ENCODE measurements around the gene DUOX1. TPM values are rescaled to one million over a fixed set of nuclear protein-coding genes. Genes with fewer than 3 reads are reported as not detected.
A peak's percentile ranks its signal among the peaks of the same experiment; 100 is the strongest.

The DUOX1 gene
- total and polyA plus RNA-seq, 2 donors: 7.1 to 10.3 TPM

DNA sequence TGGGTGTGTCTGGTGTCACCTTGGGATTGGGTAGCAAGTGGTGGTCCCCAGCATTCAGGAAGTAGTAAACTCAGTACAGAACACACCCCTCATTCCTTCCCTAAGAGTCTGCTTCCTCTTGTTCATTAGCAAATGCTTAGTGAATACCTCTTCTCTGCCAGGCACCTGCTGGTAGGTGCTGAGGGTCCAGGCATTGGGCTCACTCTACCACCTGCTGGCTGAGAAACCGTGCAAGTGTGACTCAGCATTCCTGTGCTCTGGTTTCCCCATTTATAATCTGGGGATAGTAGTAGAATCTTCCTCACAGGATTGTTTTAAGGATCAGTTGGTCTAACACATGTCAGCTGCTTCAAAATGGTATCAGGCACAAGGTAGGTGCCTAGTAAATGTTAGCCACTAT lies 53.2 kb downstream of the DUOX1 start:
- H3K4me3 ChIP-seq (ENCODE audit: low read depth, low read length): no peak overlapping the region
- no peaks in the 10 kb centered on the region for H3K4me1 ChIP-seq (ENCODE audit: insufficient read depth)
- DNase-seq (ENCODE audit: extremely low spot score): no peak
- no peaks in the 10 kb centered on the region for H3K36me3 ChIP-seq (ENCODE audit: insufficient read depth)
- WGBS: 38% methylated on average over 1 of the region's 1 CpG
- no peak overlapping the region for H3K27ac ChIP-seq (ENCODE audit: low read depth)

DNA sequence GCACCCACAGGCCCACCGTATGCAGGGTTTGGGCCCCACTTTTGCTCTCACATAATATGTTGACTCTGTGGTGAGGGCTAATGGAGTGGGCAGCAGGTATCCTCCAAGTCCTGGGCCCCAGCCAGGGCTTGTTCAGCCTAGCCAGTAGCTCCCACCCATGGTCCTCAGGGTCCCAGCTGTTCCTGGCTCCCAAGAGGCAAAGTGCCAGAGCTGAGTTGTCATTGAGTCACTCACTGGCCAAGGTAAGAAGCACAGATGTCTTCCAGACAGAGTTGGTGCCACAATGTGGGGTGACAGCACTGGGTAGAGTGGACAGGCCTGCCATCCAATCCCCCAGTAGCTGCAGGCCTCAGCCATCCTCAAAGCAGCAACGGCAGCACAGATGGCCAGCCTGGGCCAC lies 53.7 kb downstream of the DUOX1 start:
- no peak for DNase-seq (ENCODE audit: extremely low spot score)
- 86% methylated on average over 2 of the region's 2 CpGs for WGBS
- Histone ChIP-seq H3K4me3 (ENCODE audit: low read depth, low read length) (no peak overlapping the region), H3K36me3 (ENCODE audit: insufficient read depth) (no peaks in the 10 kb centered on the region), H3K4me1 (ENCODE audit: insufficient read depth) (no peaks in the 10 kb centered on the region), H3K27ac (ENCODE audit: low read depth) (no peak overlapping the region)

DNA sequence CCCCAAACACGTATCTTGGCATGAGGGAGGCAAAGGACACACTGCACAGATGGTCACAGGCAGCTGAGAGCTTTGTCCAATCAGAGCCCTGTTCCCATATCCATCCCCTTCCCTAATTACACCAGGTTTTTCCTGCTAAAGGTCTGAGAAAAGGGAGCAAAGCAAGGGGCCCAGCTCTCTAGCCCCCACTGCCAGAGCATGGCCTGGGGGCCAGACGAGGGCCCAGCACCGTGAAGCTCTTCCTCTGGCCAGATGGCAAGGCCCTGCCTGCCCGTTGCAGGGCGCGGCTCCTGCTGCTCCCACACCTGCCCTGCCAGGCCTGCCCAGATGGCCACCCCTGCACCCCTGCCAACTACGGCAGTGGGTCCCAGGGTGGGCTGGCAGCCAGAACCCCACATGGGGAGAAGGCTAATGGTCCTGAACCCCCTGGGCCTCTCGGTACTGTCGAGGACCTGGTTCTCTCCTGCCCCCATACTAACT lies 54.8 kb downstream of the DUOX1 start:
- DNase-seq (ENCODE audit: extremely low spot score): no peak
- WGBS: 85% methylated on average over 9 of the region's 9 CpGs
- no peaks in the 10 kb centered on the region for H3K36me3 ChIP-seq (ENCODE audit: insufficient read depth)
- no peak overlapping the region for H3K4me3 ChIP-seq (ENCODE audit: low read depth, low read length)
- H3K27ac ChIP-seq (ENCODE audit: low read depth): no peak overlapping the region
- H3K4me1 ChIP-seq (ENCODE audit: insufficient read depth): no peaks in the 10 kb centered on the region

DNA sequence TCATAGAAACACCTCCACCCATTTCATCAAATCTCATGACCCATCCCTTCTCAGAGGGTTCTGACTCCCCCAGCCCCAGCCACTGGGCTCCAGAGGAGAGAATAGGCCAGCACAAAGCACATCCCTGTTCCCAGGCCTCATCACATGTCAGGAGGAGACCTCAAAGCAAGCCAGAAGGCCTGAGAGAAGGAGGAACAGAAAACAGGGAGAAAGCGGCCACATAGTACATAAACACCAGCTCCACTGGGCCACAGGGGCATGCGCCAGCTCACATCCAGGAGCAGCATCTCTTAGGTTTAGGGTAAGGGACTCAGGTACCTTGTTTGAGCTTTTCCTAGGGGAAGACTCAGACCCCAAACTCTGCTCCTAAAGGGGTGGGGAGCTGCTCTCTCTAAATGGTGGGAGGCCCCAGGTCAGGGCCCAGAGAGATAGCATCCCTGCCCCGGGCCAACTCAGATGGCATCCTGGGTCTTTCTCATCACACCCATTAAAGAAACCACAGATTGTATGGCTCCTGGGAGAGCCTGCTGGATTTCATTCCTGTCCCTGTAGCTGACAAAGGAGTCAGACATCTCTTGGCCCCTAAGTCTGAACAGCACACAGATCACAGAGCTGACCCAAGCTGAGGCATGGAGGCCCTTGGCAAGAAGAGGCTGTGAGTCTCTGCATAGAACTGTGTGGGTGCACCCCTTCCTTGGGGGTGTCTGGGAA lies 55.4 kb downstream of the DUOX1 start:
- Histone ChIP-seq H3K36me3 (ENCODE audit: insufficient read depth) (no peaks in the 10 kb centered on the region), H3K4me3 (ENCODE audit: low read depth, low read length) (no peak overlapping the region), H3K27ac (ENCODE audit: low read depth) (no peak overlapping the region), H3K4me1 (ENCODE audit: insufficient read depth) (no peaks in the 10 kb centered on the region)
- 90% methylated on average over 3 of the region's 3 CpGs for WGBS
- DNase-seq (ENCODE audit: extremely low spot score): no peak

DNA sequence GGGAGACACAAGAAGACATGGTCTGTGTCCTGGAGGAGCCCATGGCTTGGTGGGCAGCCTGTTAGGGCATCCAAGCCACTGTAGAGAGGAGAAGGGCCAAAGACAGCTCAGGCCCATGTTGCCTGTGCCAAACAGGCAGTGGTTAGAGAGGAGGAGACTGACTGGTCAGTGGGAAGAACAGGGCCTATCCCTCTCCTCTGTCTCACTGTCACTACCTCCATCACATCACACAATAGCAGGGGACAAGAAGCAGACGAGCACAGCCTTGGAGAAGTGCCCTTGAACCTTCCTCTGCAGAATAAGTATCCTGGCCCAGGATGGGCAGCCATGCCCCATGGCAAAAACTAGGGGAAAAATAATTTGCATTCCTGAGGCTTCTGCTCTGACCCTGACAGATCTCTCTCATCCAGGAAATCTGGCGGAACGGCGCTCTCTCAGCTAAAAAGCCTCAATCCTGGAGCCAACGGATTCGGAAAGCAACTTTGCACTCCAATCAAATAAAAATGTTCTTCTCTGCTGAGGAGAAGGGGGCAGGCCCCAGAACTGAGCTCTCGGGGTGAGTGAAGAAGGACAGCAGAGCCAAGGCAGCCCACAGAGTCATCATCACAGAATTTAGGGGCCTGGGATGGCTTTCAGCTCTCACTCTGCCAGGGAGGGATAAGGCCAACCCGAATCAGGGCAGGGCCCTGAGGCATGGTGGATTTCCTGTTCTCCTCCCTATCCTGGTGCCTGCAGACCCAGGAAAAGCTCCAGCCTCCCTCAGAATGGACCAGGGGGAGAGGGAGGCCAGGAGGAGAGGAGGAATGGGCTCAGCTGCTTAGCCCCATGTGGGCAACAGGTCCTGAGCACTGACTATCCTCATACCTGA lies 56.3 kb downstream of the DUOX1 start:
- Histone ChIP-seq H3K27ac (ENCODE audit: low read depth) (no peak overlapping the region), H3K36me3 (ENCODE audit: insufficient read depth) (no peaks in the 10 kb centered on the region), H3K4me1 (ENCODE audit: insufficient read depth) (no peaks in the 10 kb centered on the region), H3K4me3 (ENCODE audit: low read depth, low read length) (no peak overlapping the region)
- no peak for DNase-seq (ENCODE audit: extremely low spot score)
- WGBS: 46% methylated on average over 8 of the region's 8 CpGs

DNA sequence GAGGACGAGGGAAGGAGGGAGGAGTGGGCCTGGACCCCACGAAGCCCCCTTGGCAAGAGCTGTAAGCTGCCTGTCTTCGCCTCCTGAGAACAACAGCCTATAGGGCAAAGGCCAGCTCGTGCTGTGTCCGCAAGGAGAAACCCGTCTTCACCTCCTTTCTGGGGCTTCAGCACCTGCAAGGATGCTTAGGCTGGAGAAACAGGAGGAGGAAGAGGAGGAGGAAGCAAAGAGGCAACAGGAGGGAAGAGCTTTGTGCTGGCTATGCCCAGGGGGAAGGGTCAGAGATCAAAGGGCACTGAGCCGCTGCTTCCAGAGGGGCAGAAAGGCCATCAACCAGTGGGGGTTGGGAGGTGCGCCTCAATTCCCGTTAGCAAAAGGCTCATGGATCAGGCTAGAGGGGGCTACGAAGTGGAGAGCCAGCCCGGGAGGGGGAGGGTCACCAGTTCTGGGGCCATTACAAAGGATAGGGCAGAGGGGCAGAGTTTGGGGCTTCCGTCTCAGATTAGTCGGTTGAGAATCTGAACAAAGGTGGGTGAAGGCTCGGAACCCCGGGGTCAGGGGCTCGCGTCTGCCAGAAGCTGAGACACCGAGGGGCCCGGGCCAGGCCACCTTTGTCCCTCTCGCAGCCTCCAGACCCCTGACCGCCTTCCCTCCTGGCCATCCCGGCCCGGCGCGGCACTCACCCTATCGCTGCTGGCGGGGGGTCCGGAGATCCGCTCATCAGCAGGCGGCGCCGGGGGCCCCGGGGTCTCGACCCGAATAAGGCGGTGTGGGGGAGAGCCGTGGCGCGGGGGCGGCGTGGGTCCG lies 57.2 kb downstream of the DUOX1 start:
- peak overlapping the region; percentile 56 for H3K27ac ChIP-seq (ENCODE audit: low read depth)
- no peaks in the 10 kb centered on the region for H3K4me1 ChIP-seq (ENCODE audit: insufficient read depth)
- no peaks in the 10 kb centered on the region for H3K36me3 ChIP-seq (ENCODE audit: insufficient read depth)
- H3K4me3 ChIP-seq (ENCODE audit: low read depth, low read length): peak overlapping the region; percentile 82
- DNase-seq (ENCODE audit: extremely low spot score): no peak
- WGBS: 13% methylated on average over 42 of the region's 42 CpGs

DNA sequence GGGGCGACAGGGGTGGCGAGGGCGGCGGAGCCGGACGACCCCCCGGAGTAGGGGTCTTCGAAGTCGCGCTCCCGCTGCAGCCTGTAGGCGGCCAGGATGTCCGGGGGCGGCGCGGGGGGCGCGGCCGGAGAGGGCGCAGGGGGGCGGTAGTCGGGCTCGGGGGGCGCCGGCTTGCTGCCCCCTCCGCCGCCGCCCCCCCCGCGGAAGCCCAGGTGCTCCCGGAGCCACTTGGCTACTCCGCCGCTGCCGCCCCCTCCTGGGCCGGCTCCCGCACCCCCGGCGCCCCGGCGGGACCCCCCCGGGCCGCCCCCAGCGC lies 57.7 kb downstream of the DUOX1 start:
- no peak for DNase-seq (ENCODE audit: extremely low spot score)
- peak overlapping the region; percentile 56 for H3K27ac ChIP-seq (ENCODE audit: low read depth)
- peak overlapping the region; percentile 82 for H3K4me3 ChIP-seq (ENCODE audit: low read depth, low read length)
- no peaks in the 10 kb centered on the region for H3K4me1 ChIP-seq (ENCODE audit: insufficient read depth)
- 3% methylated on average over 42 of the region's 43 CpGs for WGBS
- H3K36me3 ChIP-seq (ENCODE audit: insufficient read depth): no peaks in the 10 kb centered on the region

DNA sequence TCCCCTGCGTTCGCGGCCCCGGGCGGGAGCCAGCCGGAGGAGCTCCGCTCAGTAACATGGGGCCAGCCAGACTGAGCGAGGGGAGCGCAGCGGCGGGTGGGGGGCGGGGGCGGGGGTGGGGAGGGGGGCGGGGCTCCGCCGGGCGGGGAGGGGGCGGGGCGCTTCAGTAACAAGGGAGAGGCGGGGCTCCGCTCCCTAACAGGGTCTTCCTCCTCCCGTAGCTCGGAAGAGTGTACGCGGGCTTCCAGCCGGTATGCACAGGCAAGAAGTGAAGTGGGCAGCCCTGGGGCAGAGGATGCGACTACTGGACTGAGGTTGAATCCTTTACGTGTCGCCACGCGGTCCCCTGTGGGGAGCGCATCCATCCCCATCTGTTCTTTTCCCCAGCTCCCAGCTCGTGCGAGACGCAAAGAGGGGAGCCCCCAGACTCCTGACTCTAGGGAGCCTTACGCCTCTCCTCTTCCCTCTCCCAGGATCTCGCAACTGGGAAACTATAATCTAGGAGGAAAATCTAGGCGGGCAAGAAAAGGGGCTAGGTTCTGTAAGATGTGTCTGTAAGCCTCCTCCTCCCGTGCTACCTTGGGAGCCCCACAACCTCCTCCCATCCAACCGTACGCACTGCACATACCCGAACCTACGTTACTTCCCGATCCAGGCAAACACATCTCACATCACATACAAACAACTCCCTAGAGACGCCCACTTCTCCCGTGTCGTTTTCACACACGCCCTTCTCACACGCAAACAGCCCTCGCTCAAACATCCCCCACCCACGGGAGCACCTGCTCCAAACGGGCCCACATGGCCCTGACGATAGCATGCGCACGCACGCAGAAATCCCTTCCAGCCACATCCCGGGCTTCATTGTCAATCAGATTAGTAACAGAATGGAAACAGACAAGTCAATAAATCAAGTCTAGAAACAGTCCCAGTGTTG lies 58.4 kb downstream of the DUOX1 start, which contains the start of gene SHF:
Gene SHF (minus strand): TSS at position 73 of the 937 bp plus-strand sequence. CDS start 15 bp downstream, at position 58.
- under 1% methylated on average over 52 of the region's 57 CpGs for WGBS
- Histone ChIP-seq H3K36me3 (ENCODE audit: insufficient read depth) (no peaks in the 10 kb centered on the region), H3K27ac (ENCODE audit: low read depth) (peak within 1 kb of the TSS; percentile 56), H3K4me1 (ENCODE audit: insufficient read depth) (no peaks in the 10 kb centered on the region), H3K4me3 (ENCODE audit: low read depth, low read length) (peak within 1 kb of the TSS; percentile 82)
- no peak for DNase-seq (ENCODE audit: extremely low spot score)

DNA sequence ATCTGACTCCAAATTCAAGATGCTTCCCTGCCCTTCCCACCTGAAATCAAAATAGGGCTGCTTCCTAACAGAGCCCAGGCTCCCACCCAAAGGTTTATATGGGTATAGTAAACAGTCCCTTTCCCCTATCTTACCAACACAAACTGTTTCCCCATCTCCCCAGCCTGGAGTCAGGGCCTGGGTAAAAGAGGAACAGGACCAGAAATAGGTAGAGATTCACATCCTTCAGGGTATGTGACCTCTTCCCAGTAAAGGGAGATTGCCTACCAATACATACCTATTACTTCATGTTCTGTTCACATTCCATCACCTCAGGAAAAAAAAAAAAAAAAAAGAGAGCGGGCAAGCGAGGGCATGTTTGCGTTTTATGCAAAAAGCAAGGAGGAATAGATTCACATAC lies 67.7 kb downstream of the DUOX1 start:
- 82% methylated on average over 3 of the region's 3 CpGs for WGBS
- H3K4me3 ChIP-seq (ENCODE audit: low read depth, low read length): no peak overlapping the region
- no peak overlapping the region for H3K27ac ChIP-seq (ENCODE audit: low read depth)
- H3K36me3 ChIP-seq (ENCODE audit: insufficient read depth): no peaks in the 10 kb centered on the region
- no peaks in the 10 kb centered on the region for H3K4me1 ChIP-seq (ENCODE audit: insufficient read depth)
- no peak for DNase-seq (ENCODE audit: extremely low spot score)

DNA sequence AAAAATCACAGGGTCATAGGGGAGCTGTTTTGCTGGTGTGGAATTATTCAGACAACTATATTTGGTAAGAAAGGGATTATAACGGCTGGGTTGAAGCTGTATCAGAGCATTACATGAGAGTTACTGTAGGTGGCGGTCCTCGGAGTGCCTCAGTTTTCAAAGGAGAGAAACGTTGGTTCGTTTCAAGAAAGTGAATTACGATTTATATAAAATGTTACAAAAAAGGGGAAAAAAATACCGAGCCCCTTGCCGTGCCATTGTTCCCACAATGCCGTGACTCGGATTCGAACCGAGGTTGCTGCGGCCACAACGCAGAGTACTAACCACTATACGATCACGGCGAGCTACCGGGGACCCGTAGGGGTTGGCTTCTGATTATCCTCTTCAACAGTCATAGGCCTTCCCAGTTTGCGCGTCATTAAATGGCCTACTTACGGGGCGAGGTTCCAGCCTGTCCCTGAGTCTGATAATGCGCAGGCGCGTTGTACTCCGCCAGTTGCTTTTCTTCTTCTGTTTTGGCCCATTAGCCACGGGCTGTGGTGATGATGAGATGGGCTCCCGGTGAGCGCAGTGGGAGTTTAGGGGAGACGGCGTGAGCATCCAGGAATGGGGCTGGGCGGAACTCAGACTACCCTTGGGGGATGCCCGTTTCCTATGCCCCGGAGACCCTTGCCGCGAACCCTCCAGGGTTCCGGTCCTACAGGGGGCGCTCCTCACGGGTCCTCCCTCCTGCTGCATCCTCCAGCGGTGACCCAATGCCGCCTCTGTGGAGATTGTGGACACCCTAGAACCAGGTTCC lies 68.7 kb downstream of the DUOX1 start:
- H3K4me3 ChIP-seq (ENCODE audit: low read depth, low read length): peak overlapping the region; percentile 55
- no peaks in the 10 kb centered on the region for H3K36me3 ChIP-seq (ENCODE audit: insufficient read depth)
- H3K4me1 ChIP-seq (ENCODE audit: insufficient read depth): no peaks in the 10 kb centered on the region
- H3K27ac ChIP-seq (ENCODE audit: low read depth): peak overlapping the region; percentile 98
- peak; percentile 97 for DNase-seq (ENCODE audit: extremely low spot score)
- WGBS: under 1% methylated on average over 42 of the region's 42 CpGs

DNA sequence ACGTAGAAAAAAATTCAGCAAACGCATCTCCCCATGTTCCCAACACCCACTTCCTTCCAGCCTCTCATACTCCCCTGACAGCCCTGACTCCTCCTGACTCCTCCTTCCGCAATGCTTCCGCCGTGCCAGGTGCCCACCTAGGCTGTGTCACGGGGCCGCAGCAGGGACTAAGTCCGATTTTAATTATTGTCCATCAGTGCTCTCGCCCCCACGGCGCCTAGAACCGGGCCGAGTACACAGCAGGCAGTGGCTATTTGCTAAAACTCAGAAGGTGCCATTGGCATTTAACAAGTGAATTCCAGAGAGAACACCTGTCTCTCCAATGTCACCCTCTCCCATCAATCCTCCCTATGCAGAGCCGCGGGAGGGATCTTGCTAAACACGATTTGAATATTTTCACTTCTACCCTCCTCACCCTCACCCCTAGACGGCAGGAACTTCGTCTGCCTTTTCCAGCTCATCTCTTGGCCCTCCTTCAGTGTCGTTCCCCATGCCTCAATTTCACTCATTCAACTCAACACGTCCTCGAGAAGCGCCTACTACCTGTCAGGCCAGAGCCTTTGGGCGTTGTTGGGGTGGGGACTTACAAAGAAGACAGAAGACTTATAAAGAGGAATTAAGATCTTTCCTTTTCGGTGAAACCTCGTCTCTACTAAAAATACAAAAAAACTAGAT lies 69.5 kb downstream of the DUOX1 start:
- peak overlapping the region; percentile 55 for H3K4me3 ChIP-seq (ENCODE audit: low read depth, low read length)
- peak overlapping the region; percentile 98 for H3K27ac ChIP-seq (ENCODE audit: low read depth)
- H3K4me1 ChIP-seq (ENCODE audit: insufficient read depth): no peaks in the 10 kb centered on the region
- WGBS: under 1% methylated on average over 25 of the region's 25 CpGs
- peak; percentile 23 for DNase-seq (ENCODE audit: extremely low spot score)
- no peaks in the 10 kb centered on the region for H3K36me3 ChIP-seq (ENCODE audit: insufficient read depth)

All from urinary bladder (tissue), 4 donors.